Left colon (tissue), 2 donors: ENCODE measurements around the gene TBC1D22A. TPM values are rescaled to one million over a fixed set of nuclear protein-coding genes. Genes with fewer than 3 reads are reported as not detected.

Experiments used
- ATAC-seq: fragments of 200-7000 bp; cut with Tn5 transposase; one replicate; pipeline ENCODE4 v1.9.1; 2020; ENCODE audit warnings: mild to moderate bottlenecking, moderate library complexity
- DNase-seq, 2 donors: peaks; one replicate each; pipeline ENCODE4 v3.0.0-alpha.2; 2020
- intact Hi-C, 2 donors: fragments of 100-400 bp; cut with DNase I in 1 of 2; cut with micrococcal nuclease in 1 of 2; formaldehyde crosslinking; loops; one replicate each; pipeline versions ENCODE4 v1.11.2 to v1.14.0; 2022; cut with DNase I, micrococcal nuclease
- total RNA-seq, 2 donors: library from RNA; stranded (reverse); fragmentation: NEBNext Ultra II Directional; extraction: Animal tissue kit (Norgen Biotek cat#: 25700); gene quantifications; one replicate each; pipeline ENCODE4 v1.2.1, GENCODE V29; 2021
- donor health status: DM: no; HTN: no; CAD: no.
- donor health status: DM: yes; HTN: yes; CAD: no.

Gene TBC1D22A
- total RNA-seq, 2 donors from 2014 or later: 40.7 to 45.2 TPM

- intact Hi-C loops: no loop called here
- ATAC-seq (no peak), DNase-seq (no peak)
Measured at GRCh38 chr22:47197773-47198500, 435.5 kb downstream of the TBC1D22A start.

DNA sequence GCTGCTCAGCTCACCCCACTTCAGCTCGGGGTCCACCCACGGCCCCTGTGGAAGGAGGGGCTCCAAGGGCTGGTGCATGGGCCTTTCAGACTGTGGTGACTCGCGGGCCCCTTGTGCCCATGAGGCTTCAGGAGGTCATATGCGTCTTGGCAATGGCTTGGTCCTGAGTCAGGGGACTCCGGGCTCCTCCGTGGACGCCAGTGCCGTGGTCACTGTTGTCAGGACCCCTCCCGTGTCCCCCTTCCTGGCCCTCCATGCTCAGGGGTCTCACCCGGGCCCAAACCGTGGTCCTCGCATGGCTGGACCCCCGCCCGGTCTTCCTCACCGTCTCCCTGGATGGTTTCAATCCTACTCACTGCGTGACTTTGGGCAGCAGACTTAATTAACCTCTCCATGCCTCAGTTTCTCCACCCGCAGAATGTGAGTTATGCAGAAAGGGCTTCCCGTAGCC is 436.4 kb downstream of the TBC1D22A start:
- ATAC-seq (no peak), DNase-seq (no peak)
- intact Hi-C loops: no loop called here

GRCh38 chr22:47199261-47199978 is 437.0 kb downstream of the TBC1D22A start:
- intact Hi-C loops: no loop called here
- ATAC-seq: peak; percentile 32
- DNase-seq: no peak

GRCh38 chr22:47199979-47200272 is 437.5 kb downstream of the TBC1D22A start:
- DNase-seq (no peak), ATAC-seq (no peak)
- intact Hi-C loops: no loop called here

- intact Hi-C loops: no loop called here
- DNase-seq (no peak), ATAC-seq (no peak)
Measured at GRCh38 chr22:47200273-47201051, 438.0 kb downstream of the TBC1D22A start.

GRCh38 chr22:47201186-47201995 is 438.9 kb downstream of the TBC1D22A start:
- DNase-seq (no peak), ATAC-seq (no peak)
- intact Hi-C loops: no loop called here

DNA sequence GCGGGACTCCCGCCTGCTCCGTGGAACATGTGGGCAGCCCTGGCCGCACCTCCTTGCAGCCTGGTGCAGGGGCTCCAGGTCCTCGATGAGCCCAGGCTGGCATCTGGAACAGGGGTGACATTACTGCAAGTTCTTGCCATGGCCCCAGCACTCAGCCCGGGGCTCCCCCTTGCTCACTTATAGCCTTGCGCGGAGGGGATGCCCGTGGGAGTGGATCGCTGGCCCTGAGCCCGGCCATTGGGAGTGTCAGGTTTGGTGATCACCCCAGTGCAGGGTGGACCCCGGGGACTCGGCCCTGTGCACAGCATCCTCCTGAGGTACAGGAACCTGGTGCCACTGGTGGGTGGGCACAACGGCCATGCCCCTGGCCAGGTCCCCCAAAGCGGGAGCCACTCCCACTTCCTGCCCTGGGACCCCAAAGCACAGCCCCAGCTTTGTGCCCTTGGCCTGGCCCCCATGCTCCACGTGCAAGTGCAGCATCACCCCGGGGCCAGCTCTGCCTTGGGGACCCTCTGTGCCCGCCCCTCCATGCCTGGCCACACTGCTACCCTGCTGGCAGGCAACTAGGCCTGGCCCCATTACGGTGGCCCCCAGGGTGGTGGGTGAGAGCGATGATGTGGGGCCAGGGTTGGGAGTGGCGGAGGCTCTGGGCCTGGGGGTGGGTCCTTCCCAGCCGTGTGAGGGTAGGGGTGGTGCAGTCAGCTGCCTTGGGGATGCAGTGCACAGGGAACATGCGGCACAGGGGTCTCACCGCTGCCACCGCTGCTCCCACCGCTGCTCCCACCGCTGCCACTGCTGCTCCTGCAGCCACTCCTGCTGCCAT is 439.8 kb downstream of the TBC1D22A start:
- DNase-seq (no peak), ATAC-seq (no peak)
- intact Hi-C loops: no loop called here

DNA sequence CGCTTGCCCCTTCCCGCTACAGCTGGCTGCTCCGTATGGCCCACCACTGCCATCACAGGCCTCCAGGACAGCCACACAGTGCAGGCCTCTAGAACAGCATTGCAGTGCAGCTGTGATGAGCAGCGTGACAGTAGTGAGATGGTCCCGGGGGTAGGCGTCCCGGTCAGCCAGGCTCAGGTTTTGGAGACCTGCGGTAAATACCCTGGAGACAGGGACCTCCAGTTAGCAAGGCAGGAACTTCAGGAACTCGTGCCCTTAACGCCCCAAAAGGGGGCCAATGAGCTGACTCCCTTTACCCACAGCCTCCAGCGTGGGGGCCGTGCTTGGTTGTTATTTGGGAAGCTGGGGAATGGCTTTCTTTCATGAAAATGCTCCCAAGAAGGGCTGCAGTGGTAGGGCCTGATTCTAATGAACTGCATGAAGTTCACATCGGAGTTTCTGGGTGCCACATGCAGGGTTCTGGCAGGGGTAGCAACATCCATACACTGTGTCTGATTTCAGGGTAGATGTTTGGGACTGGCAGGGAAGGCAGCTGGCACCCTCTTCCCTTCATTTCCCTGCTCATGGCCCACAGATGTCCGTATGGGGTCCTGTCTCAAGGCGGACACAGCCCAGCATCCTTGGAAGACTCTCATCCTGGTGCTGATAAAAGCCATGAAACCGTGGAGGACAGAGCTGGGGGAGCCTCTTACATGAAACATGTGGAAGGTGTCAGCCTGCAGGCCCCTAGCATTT is 440.5 kb downstream of the TBC1D22A start:
- ATAC-seq: no peak
- intact Hi-C loops: no loop called here
- DNase-seq: no peak

- DNase-seq (no peak), ATAC-seq (no peak)
- intact Hi-C loops: no loop called here
Measured at GRCh38 chr22:47203554-47203991, 441.1 kb downstream of the TBC1D22A start.

- DNase-seq (no peak), ATAC-seq (no peak)
- intact Hi-C loops: no loop called here
Measured at GRCh38 chr22:47204002-47204979, 441.8 kb downstream of the TBC1D22A start.

GRCh38 chr22:47205081-47205491 is 442.6 kb downstream of the TBC1D22A start:
- no peak for ATAC-seq
- DNase-seq: no peak
- intact Hi-C loops: no loop called here

DNA sequence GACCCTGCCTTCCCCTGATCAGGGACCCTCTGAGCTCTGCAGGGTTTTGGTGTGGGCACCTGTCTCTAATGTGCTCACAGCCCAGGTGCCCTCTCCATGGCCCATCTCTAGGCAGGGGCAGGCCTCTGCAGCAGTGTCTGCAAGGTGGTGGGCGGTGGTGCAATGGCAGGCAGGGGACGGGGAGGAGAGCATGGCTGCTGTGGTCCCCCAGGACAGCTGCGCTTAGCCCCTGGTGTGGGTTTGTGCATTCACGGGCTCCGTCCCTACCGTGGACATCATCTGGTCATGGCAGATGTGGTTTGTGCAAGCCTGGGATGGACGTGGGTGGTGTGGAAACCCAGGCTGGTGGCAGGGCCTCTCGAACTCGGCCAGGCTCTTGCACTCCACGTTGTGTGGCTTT is 443.1 kb downstream of the TBC1D22A start:
- ATAC-seq (no peak), DNase-seq (no peak)
- intact Hi-C loops: no loop called here

- ATAC-seq (peak; percentile 20), DNase-seq (no peak)
- intact Hi-C loops: no loop called here
Measured at GRCh38 chr22:47206164-47206563, 443.7 kb downstream of the TBC1D22A start.

- ATAC-seq (peak; percentile 29), DNase-seq (no peak)
- intact Hi-C loops: no loop called here
Measured at GRCh38 chr22:47206666-47207218, 444.3 kb downstream of the TBC1D22A start.

- intact Hi-C loops: no loop called here
- DNase-seq (no peak), ATAC-seq (no peak)
Measured at GRCh38 chr22:47207387-47207786, 444.9 kb downstream of the TBC1D22A start.
